HepG2 (cell line): ENCODE measurements around the gene LIN28A. TPM values are rescaled to one million over a fixed set of nuclear protein-coding genes. Genes with fewer than 3 reads are reported as not detected.
A peak's percentile ranks its signal among the peaks of the same experiment; 100 is the strongest.

Experiments used
- AFF4 ChIP-seq: sonication (generic); formaldehyde crosslinking; IDR thresholded peaks from 2 replicates; pipeline ENCODE4 v1.4.0; 2020; ENCODE audit warnings: missing genetic modification reagents
- ARHGAP35 ChIP-seq: sonication (generic); formaldehyde crosslinking; IDR thresholded peaks from 2 replicates; pipeline ENCODE4 v1.9.0; 2022; ENCODE audit warnings: mild to moderate bottlenecking, inconsistent platforms, moderate library complexity, missing genetic modification reagents, borderline replicate concordance
- ARNT2 ChIP-seq: sonication (generic); formaldehyde crosslinking; IDR thresholded peaks from 2 replicates; pipeline ENCODE4 v1.8.0; 2022; ENCODE audit warnings: mild to moderate bottlenecking, low read depth, missing genetic modification reagents, moderate library complexity
- BRD4 ChIP-seq: sonication (generic); formaldehyde crosslinking; IDR thresholded peaks from 2 replicates; pipeline ENCODE4 v1.4.0; 2020; ENCODE audit warnings: missing genetic modification reagents
- EEA1 ChIP-seq: sonication (generic); formaldehyde crosslinking; IDR thresholded peaks from 2 replicates; pipeline ENCODE4 v1.5.1; 2020; ENCODE audit warnings: mild to moderate bottlenecking, missing genetic modification reagents, borderline replicate concordance
- HES4 ChIP-seq: sonication (generic); formaldehyde crosslinking; IDR thresholded peaks from 2 replicates; pipeline ENCODE4 v1.9.0; 2021; ENCODE audit warnings: mild to moderate bottlenecking, missing genetic modification reagents, borderline replicate concordance
- KAT7 ChIP-seq: IDR thresholded peaks from 2 replicates; pipeline ENCODE4 v1.6.1; 2018; ENCODE audit warnings: borderline replicate concordance, missing compliant biosample characterization
- MAFG ChIP-seq: sonication (generic); formaldehyde crosslinking; IDR thresholded peaks from 2 replicates; pipeline ENCODE4 v1.5.1; 2020; ENCODE audit warnings: mild to moderate bottlenecking, missing genetic modification reagents
- MAZ ChIP-seq, 2 experiments: sonication (generic) in 1 of 2; formaldehyde crosslinking in 1 of 2; IDR thresholded peaks; 2 replicates each; pipeline versions ENCODE4 v1.5.0 to v1.6.1; 2012 to 2020; ENCODE audit warnings: low read depth in 2 of 2, mild to moderate bottlenecking in 2 of 2, borderline replicate concordance in 1 of 2, improper control_type of control experiment in 1 of 2, low read length in 1 of 2, missing genetic modification reagents in 1 of 2, moderate library complexity in 1 of 2
- MEF2D ChIP-seq: sonication (generic); formaldehyde crosslinking; IDR thresholded peaks from 2 replicates; pipeline ENCODE4 v1.5.1; 2020; ENCODE audit warnings: mild to moderate bottlenecking, missing genetic modification reagents
- NFYC ChIP-seq: IDR thresholded peaks from 2 replicates; pipeline ENCODE4 v1.6.1; 2016; ENCODE audit warnings: missing genetic modification reagents, missing compliant biosample characterization
- PITX1 ChIP-seq: sonication (generic); formaldehyde crosslinking; IDR thresholded peaks from 2 replicates; pipeline ENCODE4 v1.5.1; 2020; ENCODE audit warnings: mild to moderate bottlenecking, missing genetic modification reagents
- ZMAT3 ChIP-seq: sonication (generic); formaldehyde crosslinking; conservative IDR thresholded peaks from 2 replicates; pipeline ENCODE4 v1.7.0; 2021; ENCODE audit warnings: missing genetic modification reagents
- ZNF354B ChIP-seq: sonication (generic); formaldehyde crosslinking; IDR thresholded peaks from 2 replicates; pipeline ENCODE4 v1.8.0; 2022; ENCODE audit warnings: mild to moderate bottlenecking, missing genetic modification reagents
- ZNF556 ChIP-seq: sonication (generic); formaldehyde crosslinking; IDR thresholded peaks from 2 replicates; pipeline ENCODE4 v1.4.0; 2020; ENCODE audit warnings: mild to moderate bottlenecking, missing genetic modification reagents, borderline replicate concordance
- ZNF574 ChIP-seq: sonication (generic); formaldehyde crosslinking; IDR thresholded peaks from 2 replicates; pipeline ENCODE4 v1.4.0; 2020; ENCODE audit warnings: missing genetic modification reagents
- ZNF691 ChIP-seq: sonication (generic); formaldehyde crosslinking; IDR thresholded peaks from 2 replicates; pipeline ENCODE4 v1.4.0; 2020; ENCODE audit warnings: missing genetic modification reagents, low read depth, mild to moderate bottlenecking, borderline replicate concordance
- ZNF709 ChIP-seq: sonication (generic); formaldehyde crosslinking; IDR thresholded peaks from 2 replicates; pipeline ENCODE4 v1.5.0; 2020; ENCODE audit warnings: mild to moderate bottlenecking, missing genetic modification reagents
- ZNF879 ChIP-seq: sonication (generic); formaldehyde crosslinking; IDR thresholded peaks from 2 replicates; pipeline ENCODE4 v1.8.1; 2023; ENCODE audit warnings: missing genetic modification reagents
- ZSCAN31 ChIP-seq: sonication (generic); formaldehyde crosslinking; IDR thresholded peaks from 2 replicates; pipeline ENCODE4 v1.5.0; 2020; ENCODE audit warnings: low read depth, mild to moderate bottlenecking, missing genetic modification reagents
- polyA plus RNA-seq, 8 experiments: library from polyadenylated mRNA; depleted of rRNA in 3 of 8; stranded (reverse) in 7 of 8; unstranded in 1 of 8; fragments of >200 nt; fragmentation: Illumina TruSeq in 4 of 8; extraction: Trizol in 4 of 8; gene quantifications; 2 replicates each; pipeline versions ENCODE4 v1.2.1 to v1.2.3, GENCODE V29; 2011 to 2016; ENCODE audit warnings: low read depth in 4 of 8, missing spikeins in 1 of 8, mixed read lengths in 1 of 8; ENCODE audit not compliant: insufficient read depth in 1 of 8
- total RNA-seq, 5 experiments: library from RNA; depleted of rRNA; stranded (reverse); fragments of >200 nt; fragmentation: Illumina TruSeq; extraction: Trizol; gene quantifications; 2 replicates each; pipeline ENCODE4 v1.2.3, GENCODE V29; 2016; ENCODE audit warnings: low read depth in 1 of 5
- TF ChIP-seq, protein P1 (sequence below): sonication (generic); formaldehyde crosslinking; IDR thresholded peaks from 2 replicates; pipeline ENCODE4 v1.5.0; 2020; ENCODE audit warnings: missing genetic modification reagents

The LIN28A gene
- total and polyA plus RNA-seq, 2 of the 13 experiments (the other 11 are each of a cell fraction or from before 2014, with no cell fraction given) = not detected

- TF ChIP-seq ZNF574 (CRISPR knock-in tag) (peak; percentile 8; the same call in 1 of the 2 replicates), PITX1 (CRISPR knock-in tag) (no peak), MAFG (no peak), MEF2D (CRISPR knock-in tag) (no peak), ZNF691 (peak; percentile 61; the same call in 1 of the 2 replicates), ZSCAN31 (CRISPR knock-in tag) (no peak), EEA1 (no peak), ZNF709 (CRISPR knock-in tag) (no peak; the same call in 1 of the 2 replicates), ARHGAP35 (CRISPR knock-in tag) (peak; percentile 71; the same call in 1 of the 2 replicates), ZMAT3 (CRISPR knock-in tag) (no peak), KAT7 (CRISPR knock-in tag) (peak; percentile 73), ARNT2 (0 out of 2 replicates have a peak, but pooled peaks have one; percentile 30), HES4 (CRISPR knock-in tag) (peak; percentile 57; the same call in 1 of the 2 replicates), ZNF556 (0 out of 2 replicates have a peak, but pooled peaks have one; percentile 31), ZNF354B (CRISPR knock-in tag) (0 out of 2 replicates have a peak, but pooled peaks have one; percentile 45), MAZ (IDR thresholded peaks at IDR 0.05; ENCODE audit: borderline replicate concordance, low read depth, low read length) (peak; percentile 57; the same call in 1 of the 2 replicates), MAZ (CRISPR knock-in tag; IDR thresholded peaks at IDR 0.05; ENCODE audit: low read depth) (no peak), AFF4 (no peak; the same call in 1 of the 2 replicates), NFYC (CRISPR knock-in tag) (peak; percentile 76), ZNF879 (peak; percentile 37; the same call in 1 of the 2 replicates), BRD4 (CRISPR knock-in tag) (peak; percentile 70; the same call in 1 of the 2 replicates)
- TF ChIP-seq, protein P1, sequence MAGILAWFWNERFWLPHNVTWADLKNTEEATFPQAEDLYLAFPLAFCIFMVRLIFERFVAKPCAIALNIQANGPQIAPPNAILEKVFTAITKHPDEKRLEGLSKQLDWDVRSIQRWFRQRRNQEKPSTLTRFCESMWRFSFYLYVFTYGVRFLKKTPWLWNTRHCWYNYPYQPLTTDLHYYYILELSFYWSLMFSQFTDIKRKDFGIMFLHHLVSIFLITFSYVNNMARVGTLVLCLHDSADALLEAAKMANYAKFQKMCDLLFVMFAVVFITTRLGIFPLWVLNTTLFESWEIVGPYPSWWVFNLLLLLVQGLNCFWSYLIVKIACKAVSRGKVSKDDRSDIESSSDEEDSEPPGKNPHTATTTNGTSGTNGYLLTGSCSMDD (CRISPR knock-in tag) = 0 out of 2 replicates have a peak, but pooled peaks have one; percentile 60
These were observed 61.8 kb downstream of the LIN28A start, which contains the start of gene HMGN2 (continued) for GRCh38 chr1:26472320-26472900.
